ENCODE results near the gene RPL35A.
"Not testable (repeated sequence)": the region's sequence is repeated elsewhere in the genome, so short reads cannot be mapped to it uniquely, and the experiment has no call there.

Gene RPL35A

GRCh38 chr3:197949778-197950676 lies at the start of gene RPL35A:
Gene RPL35A (plus strand): TSS chr3:197950190. CDS start chr3:197950968, 778 bp downstream.
- peak within 1 kb of the TSS; percentile 54 for H3K4me3 ChIP-seq (ENCODE audit: low read depth, low read length)
- in situ Hi-C loops (cut with HindIII; ENCODE audit: low sequenced_read_pairs), result no loop called here
- DNase-seq (ENCODE audit: low read depth), result peak; percentile 90
- no peak for TF ChIP-seq CTCF (IDR thresholded peaks at IDR 0.05; ENCODE audit: low read depth, low read length, missing control alignments)

- no peak for TF ChIP-seq CTCF (IDR thresholded peaks at IDR 0.05; ENCODE audit: low read depth, low read length, missing control alignments)
- no peak overlapping the region for H3K4me3 ChIP-seq (ENCODE audit: low read depth, low read length)
- in situ Hi-C loops (cut with HindIII; ENCODE audit: low sequenced_read_pairs), result no loop called here
- no peak for DNase-seq (ENCODE audit: low read depth)
Measured at GRCh38 chr3:197901626-197902025, 48.4 kb upstream of the RPL35A start.

- peak; percentile 94 for TF ChIP-seq CTCF (IDR thresholded peaks at IDR 0.05; ENCODE audit: low read depth, low read length, missing control alignments)
- no peak overlapping the region for H3K4me3 ChIP-seq (ENCODE audit: low read depth, low read length)
- in situ Hi-C loops (cut with HindIII; ENCODE audit: low sequenced_read_pairs), result no loop called here
- DNase-seq (ENCODE audit: low read depth), result peak; percentile 91
Measured at GRCh38 chr3:197906023-197906849, 43.8 kb upstream of the RPL35A start.

- no peak for TF ChIP-seq CTCF (IDR thresholded peaks at IDR 0.05; ENCODE audit: low read depth, low read length, missing control alignments)
- in situ Hi-C loops (cut with HindIII; ENCODE audit: low sequenced_read_pairs), result no loop called here
- H3K4me3 ChIP-seq (ENCODE audit: low read depth, low read length), result no peak overlapping the region
- no peak for DNase-seq (ENCODE audit: low read depth)
Measured at GRCh38 chr3:197906850-197907187, 43.2 kb upstream of the RPL35A start.

- no peak overlapping the region for H3K4me3 ChIP-seq (ENCODE audit: low read depth, low read length)
- no peak for TF ChIP-seq CTCF (IDR thresholded peaks at IDR 0.05; ENCODE audit: low read depth, low read length, missing control alignments)
- no peak for DNase-seq (ENCODE audit: low read depth)
- in situ Hi-C loops (cut with HindIII; ENCODE audit: low sequenced_read_pairs), result no loop called here
Measured at GRCh38 chr3:197907196-197907595, 42.8 kb upstream of the RPL35A start.

GRCh38 chr3:197908550-197908949 lies 41.4 kb upstream of the RPL35A start:
- H3K4me3 ChIP-seq (ENCODE audit: low read depth, low read length); DNase-seq (ENCODE audit: low read depth); in situ Hi-C loops (cut with HindIII; ENCODE audit: low sequenced_read_pairs): not testable (repeated sequence)

Data from astrocyte of the cerebellum (primary cell).